ENCODE results near the gene RBBP8NL.

RBBP8NL gene

GRCh38 chr20:62361799-62362589 lies 65.3 kb downstream of the RBBP8NL start:
- Histone ChIP-seq H3K27ac (peak overlapping the region; percentile 93), H3K4me3 (ENCODE audit: low read depth, low read length) (no peak overlapping the region), H3K27me3 (ENCODE audit: insufficient read depth, low read depth, severe bottlenecking) (no peaks in the 10 kb centered on the region), H3K9me3 (ENCODE audit: severe bottlenecking) (no peaks in the 10 kb centered on the region), H3K36me3 (peaks cover 38% of the 10 kb centered on the region)
- DNase-seq = no peak
- no peak for TF ChIP-seq CTCF (IDR thresholded peaks at IDR 0.05; ENCODE audit: low read depth, low read length)

GRCh38 chr20:62360854-62361798 lies 66.2 kb downstream of the RBBP8NL start:
- H3K4me3 ChIP-seq (ENCODE audit: low read depth, low read length) = no peak overlapping the region
- peak; percentile 8 for DNase-seq
- no peak overlapping the region for H3K27ac ChIP-seq

More at GRCh38 chr20:62360854-62361798, 66.2 kb downstream of the RBBP8NL start:
- no peak for TF ChIP-seq CTCF (IDR thresholded peaks at IDR 0.05; ENCODE audit: low read depth, low read length)
- Histone ChIP-seq H3K27me3 (ENCODE audit: insufficient read depth, low read depth, severe bottlenecking) (no peaks in the 10 kb centered on the region), H3K9me3 (ENCODE audit: severe bottlenecking) (no peaks in the 10 kb centered on the region), H3K36me3 (peaks cover 38% of the 10 kb centered on the region)
